CD4-positive, alpha-beta T cell treated with Interleukin-12 subunit alpha and Interleukin-12 subunit beta, for 1 hour (primary cell): ENCODE results near the gene AEBP2.
"Not testable (repeated sequence)": the region's sequence is repeated elsewhere in the genome, so short reads cannot be mapped to it uniquely, and the experiment has no call there.

ENCODE experiments used
- DNase-seq: peaks from one replicate; pipeline ENCODE4 v3.0.0-alpha.2; 2020

Gene AEBP2

GRCh38 chr12:19439059-19440018 lies at the start of gene AEBP2:
AEBP2 (plus strand) TSS chr12:19439492; CDS start chr12:19439700, 208 bp downstream.
- DNase-seq, result peak; percentile 97

GRCh38 chr12:19390051-19390598 lies 49.2 kb upstream of the AEBP2 start:
- no peak for DNase-seq

GRCh38 chr12:19392644-19393043 lies 46.6 kb upstream of the AEBP2 start:
- DNase-seq, result not testable (repeated sequence)

- DNase-seq, result no peak
Observed at GRCh38 chr12:19394385-19394784, 44.9 kb upstream of the AEBP2 start.

- no peak for DNase-seq
Observed at GRCh38 chr12:19397534-19397933, 41.8 kb upstream of the AEBP2 start.

GRCh38 chr12:19398376-19399363 lies 40.6 kb upstream of the AEBP2 start:
- no peak for DNase-seq

GRCh38 chr12:19400649-19401285 lies 38.5 kb upstream of the AEBP2 start:
- DNase-seq, result not testable (repeated sequence)

GRCh38 chr12:19402211-19402610 lies 37.1 kb upstream of the AEBP2 start:
- DNase-seq, result no peak

GRCh38 chr12:19402743-19403431 lies 36.4 kb upstream of the AEBP2 start:
- no peak for DNase-seq

GRCh38 chr12:19404242-19404880 lies 34.9 kb upstream of the AEBP2 start:
- peak; percentile 35 for DNase-seq

- no peak for DNase-seq
Observed at GRCh38 chr12:19409376-19409775, 29.9 kb upstream of the AEBP2 start.

- no peak for DNase-seq
Observed at GRCh38 chr12:19410211-19410610, 29.1 kb upstream of the AEBP2 start.

GRCh38 chr12:19410629-19411185 lies 28.6 kb upstream of the AEBP2 start:
- no peak for DNase-seq

- no peak for DNase-seq
Observed at GRCh38 chr12:19411234-19412204, 27.8 kb upstream of the AEBP2 start.

- no peak for DNase-seq
Observed at GRCh38 chr12:19412844-19413243, 26.4 kb upstream of the AEBP2 start.

GRCh38 chr12:19413582-19413981 lies 25.7 kb upstream of the AEBP2 start:
- DNase-seq, result not testable (repeated sequence)

GRCh38 chr12:19415563-19415962 lies 23.7 kb upstream of the AEBP2 start:
- no peak for DNase-seq

- DNase-seq, result no peak
Observed at GRCh38 chr12:19419086-19419485, 20.2 kb upstream of the AEBP2 start.

GRCh38 chr12:19421503-19422282 lies 17.6 kb upstream of the AEBP2 start:
- no peak for DNase-seq
